GM18909 (cell line): ENCODE measurements around the gene HTR1A.

Source experiments
- ATAC-seq: cut with Tn5 transposase; IDR thresholded peaks from one replicate; pipeline ENCODE4 v1.9.1; 2021; ENCODE audit warnings: mild to moderate bottlenecking; ENCODE audit not compliant: unreplicated experiment, poor library complexity

Gene HTR1A

DNA sequence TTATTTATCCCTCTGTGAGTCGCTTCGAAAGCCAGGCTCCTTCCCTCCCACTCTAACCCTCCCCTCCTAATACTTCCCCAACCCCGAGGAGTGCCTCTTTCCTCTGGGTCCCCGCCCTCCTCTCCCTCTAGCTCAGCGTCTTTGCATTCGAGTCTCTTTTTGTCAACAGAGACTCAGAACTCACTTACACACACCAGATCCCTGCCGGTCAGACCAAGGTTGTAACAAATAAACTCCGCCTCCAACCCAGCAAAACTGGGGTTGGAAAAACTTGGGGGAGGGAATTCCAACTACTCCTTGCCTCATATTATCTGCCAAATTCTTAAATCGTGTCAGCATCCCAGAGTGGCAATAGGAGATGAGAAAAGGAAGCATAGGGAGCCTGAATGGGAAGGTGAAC, at the start of gene HTR1A:
HTR1A (minus strand) TSS at position 167 of the 400 bp plus-strand sequence. CDS start 726 bp downstream, outside the sequence.
- no peak for ATAC-seq

DNA sequence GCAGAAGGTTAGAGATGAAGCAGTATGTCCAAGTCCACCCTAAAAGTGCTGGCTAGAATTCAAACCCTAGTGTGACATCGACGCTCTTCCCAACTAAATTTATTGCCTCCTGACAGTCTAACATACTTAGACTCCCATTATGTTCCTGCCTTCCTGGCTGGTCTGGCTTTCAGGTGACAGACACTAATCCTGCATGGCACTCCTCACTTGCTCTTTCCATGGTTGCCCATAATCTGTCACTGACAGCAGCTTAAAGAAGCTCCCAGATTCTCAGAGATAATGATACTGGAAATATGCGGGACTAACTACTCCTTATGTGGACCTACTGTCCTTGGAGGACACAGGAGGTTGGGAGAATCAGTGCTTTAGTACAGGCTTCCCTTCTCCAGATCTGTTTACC, 41.7 kb upstream of the HTR1A start:
- no peak for ATAC-seq

DNA sequence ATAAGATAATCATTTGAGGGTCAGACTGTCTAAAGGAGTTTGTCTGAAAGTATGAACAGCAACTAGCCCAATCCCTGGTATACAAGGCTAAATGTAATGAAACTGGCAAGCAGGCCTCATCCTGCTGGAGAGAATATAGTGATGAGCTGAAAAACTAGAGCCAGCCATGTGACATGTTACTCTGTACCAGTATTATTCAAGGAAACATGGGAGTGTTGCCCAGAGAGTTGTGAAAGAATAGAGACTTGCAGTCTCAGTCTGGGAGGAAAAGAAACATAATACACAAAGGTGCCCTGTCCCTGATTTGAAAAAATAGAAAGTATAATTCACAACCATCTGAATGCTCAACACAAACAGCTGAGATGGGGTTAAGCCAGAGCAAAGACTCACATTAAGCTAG, 37.9 kb upstream of the HTR1A start:
- no peak for ATAC-seq

DNA sequence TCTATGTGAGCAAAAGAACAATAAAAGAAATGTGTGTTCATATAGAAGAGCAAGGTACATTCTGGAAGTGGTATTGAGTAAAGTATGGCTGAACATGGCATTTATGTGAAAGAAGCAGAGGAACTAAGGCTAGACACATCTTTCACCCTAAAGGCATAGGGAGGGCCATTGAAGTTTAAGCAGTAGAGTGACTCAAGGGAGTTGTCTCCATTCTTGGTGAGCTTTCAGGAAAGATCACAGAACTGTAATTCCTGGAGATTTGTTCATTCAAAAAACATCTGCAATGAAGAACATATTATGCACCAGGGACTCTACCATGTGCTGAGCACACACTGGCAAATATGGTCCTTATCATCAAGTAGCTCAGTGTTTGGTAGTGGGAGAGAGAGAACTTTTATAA, 24.8 kb upstream of the HTR1A start:
- no peak for ATAC-seq

DNA sequence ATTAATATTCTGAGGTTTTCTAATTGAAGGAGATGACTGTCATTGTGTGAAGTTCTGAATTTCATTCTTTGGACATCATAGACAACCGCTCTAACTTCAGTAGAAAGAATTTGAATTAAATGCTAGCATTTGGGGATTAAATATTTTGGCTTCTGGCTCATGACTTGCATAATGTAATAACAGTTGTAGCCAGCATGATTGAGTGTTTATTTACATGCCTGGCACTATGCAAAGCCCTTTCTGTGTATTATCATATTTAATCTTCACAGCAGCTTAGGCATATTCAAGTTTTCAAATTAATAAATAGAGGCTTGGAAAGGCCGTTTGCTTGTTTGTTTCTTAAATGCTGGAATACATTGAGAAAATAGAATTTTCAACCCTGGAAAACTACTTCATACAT, 19.6 kb upstream of the HTR1A start:
- no peak for ATAC-seq

DNA sequence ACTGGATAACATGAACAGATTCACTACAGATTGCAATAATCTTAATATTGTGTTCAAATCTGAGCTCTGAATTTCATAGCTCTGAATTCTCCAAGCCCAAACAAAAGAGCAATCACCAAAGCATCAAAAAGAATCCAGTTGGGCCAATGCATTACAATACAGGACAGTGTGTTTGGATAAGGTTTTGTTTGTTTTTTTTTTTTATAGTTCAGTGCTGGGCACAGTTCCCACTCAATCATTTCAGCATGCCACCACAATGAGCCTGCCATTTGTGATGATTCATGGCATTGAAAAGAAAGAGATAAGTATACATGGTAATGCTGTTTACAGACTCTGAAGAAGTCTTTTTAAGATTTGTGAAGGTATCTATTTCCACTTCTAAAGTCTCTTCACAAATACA, 1.7 kb upstream of the HTR1A start:
- no peak for ATAC-seq

DNA sequence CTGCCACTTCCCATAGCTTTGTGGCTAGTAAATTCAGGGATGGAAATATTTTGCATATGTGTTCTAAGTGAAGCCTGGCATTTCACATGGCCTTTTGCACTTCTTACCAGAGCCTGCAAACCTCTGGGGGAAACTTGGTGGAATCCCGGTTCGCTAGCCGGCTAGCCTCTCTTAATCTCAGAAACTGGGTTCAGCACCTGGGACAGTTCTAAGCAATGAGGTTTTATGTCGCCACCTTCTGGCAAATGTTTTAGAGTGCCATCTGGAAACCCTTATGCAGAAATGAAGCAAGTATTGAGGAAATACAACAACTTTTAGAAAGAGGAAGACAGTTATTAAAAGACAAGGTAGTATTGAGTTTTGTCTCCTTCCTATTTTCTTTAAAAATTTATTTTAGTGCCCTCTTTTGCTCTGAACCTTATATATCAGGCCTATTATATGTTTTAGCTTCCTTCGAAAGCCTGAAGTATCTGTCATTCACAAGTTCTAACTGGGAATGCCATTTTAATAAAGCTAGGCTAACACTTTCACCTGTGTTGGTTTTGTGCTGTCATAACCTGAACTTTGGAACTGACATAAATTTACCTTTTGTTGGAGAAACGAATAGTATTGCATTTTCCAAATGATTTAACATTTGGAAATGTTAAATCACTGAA, 963 bp upstream of the HTR1A start:
- peak; percentile 88 for ATAC-seq

DNA sequence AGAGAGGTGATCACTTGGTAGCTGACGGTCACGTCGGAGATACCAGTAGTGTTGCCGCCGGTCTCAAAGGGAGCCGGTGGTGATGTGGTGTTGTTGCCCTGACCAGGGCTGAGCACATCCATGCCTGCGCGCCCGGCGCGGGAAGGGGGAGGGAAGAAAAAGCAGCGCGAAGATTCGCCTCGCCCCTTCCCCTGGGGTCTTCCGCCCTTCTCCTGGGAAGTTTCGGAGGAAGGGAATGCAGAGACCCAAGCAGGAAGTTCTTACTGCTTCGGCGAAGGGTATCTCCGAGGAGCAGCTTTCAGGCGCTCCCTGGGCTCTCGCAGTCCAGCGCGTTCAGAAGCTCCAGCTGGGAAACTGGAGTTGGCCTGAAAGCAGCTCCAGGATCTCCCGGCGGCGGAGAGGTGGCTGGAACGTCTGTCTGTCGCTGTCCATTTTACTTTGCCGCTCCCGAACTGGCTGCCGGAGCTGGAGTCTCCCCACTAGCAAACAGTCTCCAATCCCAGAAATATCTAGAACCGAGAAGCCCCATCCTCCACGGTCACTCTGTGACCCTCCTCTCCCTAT, 565 bp downstream of the HTR1A start:
- no peak for ATAC-seq

- ATAC-seq, result no peak
These were observed 1.1 kb downstream of the HTR1A start for GRCh38 chr5:63961125-63961597.

GRCh38 chr5:63960646-63961045, 1.6 kb downstream of the HTR1A start:
- no peak for ATAC-seq

- ATAC-seq, result no peak
These were observed 2.9 kb downstream of the HTR1A start for GRCh38 chr5:63959177-63959982.

- no peak for ATAC-seq
These were observed 3.6 kb downstream of the HTR1A start for GRCh38 chr5:63958654-63959053.

DNA sequence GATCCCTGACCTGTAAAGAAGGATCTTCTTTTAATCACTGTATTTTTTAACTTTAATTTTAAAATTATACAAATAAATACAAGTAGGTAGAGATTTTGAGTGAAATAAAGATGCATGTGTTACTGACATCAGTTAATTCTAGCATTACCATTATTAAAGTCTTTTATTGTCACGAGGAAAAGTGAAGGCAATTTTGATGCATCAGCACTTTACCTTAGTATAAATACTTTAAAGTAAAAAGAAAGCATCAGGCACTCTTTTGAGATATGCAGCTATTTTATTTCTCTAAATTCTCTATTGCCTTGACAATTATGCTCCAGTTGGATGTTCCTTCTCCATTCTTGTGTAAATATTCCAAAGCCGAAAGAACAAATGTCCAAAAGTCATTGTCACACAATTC, 4.6 kb downstream of the HTR1A start:
- ATAC-seq, result no peak

DNA sequence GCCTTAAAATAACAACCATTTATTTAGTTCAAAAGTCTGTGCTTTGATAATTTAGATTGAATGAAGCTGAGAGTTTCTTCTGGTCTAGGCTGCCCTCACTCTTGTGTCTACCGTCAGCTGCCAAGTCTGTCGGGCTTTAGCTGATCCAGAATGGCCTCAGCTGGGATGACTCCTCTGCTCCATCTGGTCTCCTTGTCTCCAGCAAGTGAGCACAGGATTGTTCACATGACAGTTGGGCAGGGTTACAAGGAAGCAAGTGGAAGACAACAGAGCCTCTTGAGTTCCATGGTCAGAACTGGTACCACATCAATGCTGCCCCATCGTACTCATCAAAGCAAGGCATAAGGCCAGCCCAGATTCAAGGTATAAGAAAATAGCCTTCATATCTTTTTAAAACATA, 9.0 kb downstream of the HTR1A start:
- ATAC-seq, result no peak

- ATAC-seq, result no peak
These were observed 27.1 kb downstream of the HTR1A start for GRCh38 chr5:63935103-63935502.

DNA sequence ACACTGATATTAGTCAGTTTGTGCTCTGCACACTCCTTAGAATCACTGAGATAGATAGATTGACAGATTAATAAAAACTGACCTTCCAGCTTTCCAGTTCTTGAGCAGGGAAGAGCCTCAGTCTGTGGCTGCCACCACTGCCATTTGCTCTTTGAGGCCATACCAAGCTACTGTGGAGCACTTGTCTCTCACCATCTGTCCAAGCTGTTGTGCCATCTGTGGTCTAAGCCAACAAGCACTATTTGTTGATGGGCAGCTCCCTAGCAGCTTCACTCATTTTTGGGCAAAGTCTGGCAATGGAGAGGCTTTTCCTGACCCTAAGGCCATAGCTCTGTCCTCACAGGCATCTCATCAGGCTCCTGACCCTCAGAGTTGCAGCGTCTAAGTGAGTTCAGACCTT, 30.4 kb downstream of the HTR1A start:
- ATAC-seq, result no peak

DNA sequence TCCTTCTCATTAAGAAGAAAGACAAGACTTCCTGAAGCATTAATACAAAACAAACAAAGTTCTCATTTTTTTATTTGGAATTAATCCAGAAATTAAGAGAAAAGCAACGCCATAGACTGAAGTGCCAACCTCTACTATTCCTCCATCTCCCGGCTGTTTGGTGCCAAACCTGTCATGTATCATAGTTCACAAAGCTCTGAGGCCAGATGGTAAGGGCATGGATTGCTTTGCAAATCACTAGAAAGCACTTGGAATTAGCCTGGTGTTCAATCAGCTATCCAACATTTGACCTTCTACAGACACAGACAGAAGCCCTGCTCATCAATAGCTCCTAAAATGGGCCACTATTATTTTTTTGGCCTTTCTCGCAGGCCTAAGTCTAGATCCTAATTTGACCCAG, 33.8 kb downstream of the HTR1A start:
- no peak for ATAC-seq

- no peak for ATAC-seq
These were observed 38.3 kb downstream of the HTR1A start for GRCh38 chr5:63923914-63924313.

- no peak for ATAC-seq
These were observed 42.3 kb downstream of the HTR1A start for GRCh38 chr5:63919763-63920478.

GRCh38 chr5:63916786-63917185, 45.5 kb downstream of the HTR1A start:
- no peak for ATAC-seq

- ATAC-seq, result no peak
These were observed 50.4 kb downstream of the HTR1A start for GRCh38 chr5:63911871-63912270.
